Fibroblast of pulmonary artery (primary cell): Measurements from ENCODE around the gene TMEM176B.

Experiments
- DNase-seq: peaks from one replicate; pipeline ENCODE4 v3.0.0-alpha.2; 2010; ENCODE audit warnings: low read depth
- H3K4me3 ChIP-seq: replicated peaks from 2 replicates; pipeline ENCODE4 v1.5.1; 2011; ENCODE audit warnings: low read depth, mild to moderate bottlenecking, control low read depth, low read length, moderate library complexity
- TF ChIP-seq, protein P1 (sequence below): IDR thresholded peaks from 2 replicates; pipeline ENCODE4 v1.5.1; 2011; ENCODE audit warnings: mild to moderate bottlenecking, control low read depth, low read length, inconsistent platforms; ENCODE audit errors: missing control alignments

TMEM176B gene

DNA sequence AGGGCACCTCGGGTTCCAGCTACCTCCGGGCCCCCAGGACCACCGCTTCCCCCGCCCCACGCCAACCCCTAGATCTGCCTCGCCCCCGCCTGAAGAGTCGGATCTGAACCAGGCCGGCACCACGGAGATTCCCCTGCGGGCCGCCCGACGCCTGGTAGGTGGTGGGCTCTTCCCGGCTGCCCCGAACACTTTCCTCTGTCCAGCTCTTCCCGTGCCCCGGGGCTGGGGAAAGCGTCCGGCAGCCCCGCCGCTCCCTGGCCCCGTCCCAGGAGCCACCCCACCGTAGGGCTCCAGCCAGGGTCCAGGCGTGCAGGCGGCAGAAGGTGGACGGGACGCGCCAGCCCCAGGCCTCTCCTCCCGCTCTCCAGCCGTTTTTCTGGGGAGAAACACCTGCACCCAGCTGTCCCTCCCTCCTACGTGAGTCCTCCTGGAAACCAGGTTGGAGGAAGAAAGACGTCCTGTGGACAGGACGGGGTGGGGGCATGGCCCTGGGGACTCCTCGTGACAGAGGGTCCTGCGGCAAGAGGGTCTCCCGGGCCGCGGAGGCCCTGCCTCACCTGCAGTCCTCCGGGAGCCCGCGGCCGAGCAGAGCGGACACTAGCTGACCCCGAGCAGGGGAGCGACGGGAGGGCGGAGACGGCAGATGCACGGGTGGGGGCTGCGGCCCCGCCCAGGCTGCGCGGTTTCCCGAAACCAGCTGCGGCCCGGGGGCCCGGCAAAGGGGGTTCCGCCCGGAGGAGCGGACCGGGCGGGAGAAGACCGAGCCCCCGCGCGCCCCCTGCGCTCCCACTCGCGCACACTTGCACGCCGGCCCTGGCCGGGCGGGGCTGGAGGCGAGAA, at the start of gene TMEM176B:
Gene TMEM176B, minus strand, starts transcription at position 624 of the 840 bp plus-strand sequence. CDS start 3,795 bp downstream, outside the sequence.
- TF ChIP-seq, protein P1, sequence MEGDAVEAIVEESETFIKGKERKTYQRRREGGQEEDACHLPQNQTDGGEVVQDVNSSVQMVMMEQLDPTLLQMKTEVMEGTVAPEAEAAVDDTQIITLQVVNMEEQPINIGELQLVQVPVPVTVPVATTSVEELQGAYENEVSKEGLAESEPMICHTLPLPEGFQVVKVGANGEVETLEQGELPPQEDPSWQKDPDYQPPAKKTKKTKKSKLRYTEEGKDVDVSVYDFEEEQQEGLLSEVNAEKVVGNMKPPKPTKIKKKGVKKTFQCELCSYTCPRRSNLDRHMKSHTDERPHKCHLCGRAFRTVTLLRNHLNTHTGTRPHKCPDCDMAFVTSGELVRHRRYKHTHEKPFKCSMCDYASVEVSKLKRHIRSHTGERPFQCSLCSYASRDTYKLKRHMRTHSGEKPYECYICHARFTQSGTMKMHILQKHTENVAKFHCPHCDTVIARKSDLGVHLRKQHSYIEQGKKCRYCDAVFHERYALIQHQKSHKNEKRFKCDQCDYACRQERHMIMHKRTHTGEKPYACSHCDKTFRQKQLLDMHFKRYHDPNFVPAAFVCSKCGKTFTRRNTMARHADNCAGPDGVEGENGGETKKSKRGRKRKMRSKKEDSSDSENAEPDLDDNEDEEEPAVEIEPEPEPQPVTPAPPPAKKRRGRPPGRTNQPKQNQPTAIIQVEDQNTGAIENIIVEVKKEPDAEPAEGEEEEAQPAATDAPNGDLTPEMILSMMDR, result no peak
- no peak within 1 kb of the TSS for H3K4me3 ChIP-seq
- no peak for DNase-seq

- H3K4me3 ChIP-seq, result no peak overlapping the region
- TF ChIP-seq, protein P1, result no peak
- no peak for DNase-seq
These were observed 49.1 kb upstream of the TMEM176B start for GRCh38 chr7:150849204-150849775.

GRCh38 chr7:150848561-150849115, 48.5 kb upstream of the TMEM176B start:
- TF ChIP-seq, protein P1, result no peak
- no peak for DNase-seq
- H3K4me3 ChIP-seq, result no peak overlapping the region

DNA sequence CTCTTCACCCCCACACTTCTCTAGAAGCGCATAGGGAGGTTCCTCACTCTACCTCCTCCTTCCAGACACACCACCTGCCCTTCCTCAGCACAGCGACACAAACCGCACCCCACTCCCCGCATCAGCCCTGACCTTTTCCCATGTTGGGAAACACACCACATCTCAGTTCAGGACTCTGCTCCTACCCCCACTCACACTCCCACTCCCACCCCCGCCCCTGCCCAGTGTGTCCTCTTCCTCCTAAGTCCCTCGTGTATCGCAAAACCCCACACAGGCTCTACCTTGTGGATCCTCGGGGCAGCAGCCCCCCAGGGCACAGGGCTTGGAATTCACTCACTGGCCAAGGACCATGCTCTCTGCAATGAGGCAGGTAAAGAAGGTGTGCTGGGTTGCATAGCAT, 47.9 kb upstream of the TMEM176B start:
- DNase-seq, result no peak
- TF ChIP-seq, protein P1, result no peak
- no peak overlapping the region for H3K4me3 ChIP-seq

DNA sequence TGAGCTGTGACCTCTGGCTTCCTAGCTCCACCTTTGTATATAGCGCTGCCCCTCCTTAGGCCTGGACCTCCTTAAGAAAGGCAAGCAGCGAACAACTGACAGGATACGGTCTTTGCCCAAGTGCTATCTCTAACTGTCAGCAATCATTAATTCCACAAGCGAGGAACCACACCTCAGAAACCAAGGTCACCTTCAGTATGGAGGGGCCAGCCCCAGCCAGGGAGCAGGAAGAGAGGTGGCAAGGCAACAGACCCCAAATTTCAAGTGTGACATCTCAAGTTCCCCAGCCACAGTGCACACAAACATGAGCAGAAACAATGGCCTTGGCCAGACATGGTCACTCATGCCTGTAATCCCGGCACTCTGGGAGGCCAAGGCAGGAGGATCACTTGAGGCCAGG, 47.4 kb upstream of the TMEM176B start:
- no peak overlapping the region for H3K4me3 ChIP-seq
- DNase-seq, result no peak
- TF ChIP-seq, protein P1, result no peak

DNA sequence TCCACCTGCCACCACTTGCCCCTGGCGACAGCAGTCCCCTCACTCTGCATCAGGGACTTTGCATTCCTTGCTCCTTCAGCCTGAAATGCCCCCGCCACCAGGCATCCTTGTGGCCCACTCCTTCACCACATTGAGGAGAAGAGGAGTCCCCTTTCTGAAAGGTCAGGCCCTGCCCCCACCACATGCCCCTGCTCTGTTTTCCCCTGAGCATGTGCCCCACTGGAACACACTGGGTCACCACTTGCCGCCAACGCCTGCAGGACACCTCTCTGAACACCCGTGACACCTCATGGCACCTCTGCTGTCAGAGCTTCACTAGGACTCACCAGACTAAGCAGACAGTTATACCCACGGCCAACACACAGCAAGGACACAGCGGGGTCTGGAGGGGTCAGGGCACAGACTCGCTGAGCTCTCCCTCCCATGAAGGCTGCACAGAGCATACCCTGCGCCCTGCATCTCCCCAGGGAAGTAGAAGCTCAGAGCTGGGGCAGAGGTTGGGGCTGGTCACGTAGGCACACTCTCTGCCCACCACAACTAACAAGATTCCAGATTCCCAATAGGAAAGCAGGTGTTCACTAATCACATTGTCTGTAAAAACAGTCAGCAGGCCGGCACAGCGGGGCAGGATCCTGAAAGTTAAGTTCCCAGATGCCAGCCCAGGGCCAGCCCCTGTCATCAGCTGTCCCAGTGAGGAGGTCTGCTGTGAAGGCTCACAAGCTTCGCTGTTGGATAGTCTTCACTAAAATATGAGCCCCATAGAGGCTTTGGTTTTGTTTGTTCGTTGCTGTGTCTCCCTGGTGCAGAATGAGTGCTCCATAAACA, 46.3 kb upstream of the TMEM176B start:
- TF ChIP-seq, protein P1, result no peak
- DNase-seq, result no peak
- H3K4me3 ChIP-seq, result no peak overlapping the region
